Measurements from ENCODE around the gene DNHD1. TPM values are rescaled to one million over a fixed set of nuclear protein-coding genes. Genes with fewer than 3 reads are reported as not detected.

The DNHD1 gene
- total and polyA plus RNA-seq, 9 of the 15 experiments (the other 6 are each of a cell fraction or from before 2014, with no cell fraction given), result 0.82 to 9.7 (median 3.8) TPM

DNA sequence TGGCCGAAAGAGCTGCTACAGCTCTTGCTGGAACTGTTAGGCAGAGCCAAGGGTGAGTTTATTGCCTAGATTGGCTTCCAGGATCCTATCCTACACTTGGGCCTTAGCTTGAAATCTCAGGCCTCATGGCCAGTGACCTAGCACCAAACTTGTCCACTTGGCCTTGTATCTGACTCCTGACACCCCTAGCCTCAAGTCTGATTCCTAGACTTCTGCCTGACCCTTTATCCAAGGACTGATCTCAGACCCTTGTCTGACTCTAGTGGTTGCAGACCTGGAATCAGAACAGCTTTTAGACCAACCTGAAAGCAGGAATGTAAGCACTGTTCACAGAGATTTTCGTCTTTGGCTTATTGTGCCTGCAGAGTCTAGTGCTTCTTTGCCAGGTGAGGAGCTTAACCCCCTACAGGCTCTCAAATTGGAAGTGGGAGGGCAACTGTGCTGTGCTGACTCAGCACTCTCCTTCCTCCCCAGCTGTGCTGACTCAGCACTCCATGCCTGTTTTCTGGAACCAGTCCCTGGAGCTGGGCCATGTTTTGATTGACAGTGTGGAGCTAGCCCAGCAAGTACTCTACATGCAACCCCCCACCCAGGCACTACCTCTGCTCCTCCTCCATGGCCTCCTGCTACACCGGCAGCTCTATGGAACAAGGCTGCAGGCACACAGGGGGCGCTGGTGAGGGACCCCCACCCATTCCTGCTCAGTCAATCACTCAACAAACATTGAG, 71.3 kb downstream of the DNHD1 start (continued):
- TF ChIP-seq RBM15 (IDR thresholded peaks at IDR 0.05; ENCODE audit: insufficient read depth, low read length) (no peak), ZNF253 (CRISPR knock-in tag; conservative IDR thresholded peaks at IDR 0.05) (no peak), ID3 (CRISPR knock-in tag; IDR thresholded peaks at IDR 0.05) (no peak), ID3 (tag; IDR thresholded peaks at IDR 0.05) (no peak), SMAD4 (CRISPR knock-in tag; conservative IDR thresholded peaks at IDR 0.05) (0 out of 2 replicates have a peak, but pooled peaks have one; percentile 29), RBM14 (IDR thresholded peaks at IDR 0.05; ENCODE audit: borderline replicate concordance, insufficient read depth, low read depth, low read length) (no peak), FOS (IDR thresholded peaks at IDR 0.05; ENCODE audit: extremely low read depth, insufficient read length) (no peak), DMBX1 (CRISPR knock-in tag; IDR thresholded peaks at IDR 0.05; ENCODE audit: borderline replicate concordance) (no peak), PTRF (tag; IDR thresholded peaks at IDR 0.05) (no peak), MTF1 (CRISPR knock-in tag; IDR thresholded peaks at IDR 0.05; ENCODE audit: borderline replicate concordance) (no peak), ZBTB34 (CRISPR knock-in tag; IDR thresholded peaks at IDR 0.05) (no peak), MTA3 (IDR thresholded peaks at IDR 0.05; ENCODE audit: borderline replicate concordance) (no peak), ZBTB17 (CRISPR knock-in tag; IDR thresholded peaks at IDR 0.05) (0 out of 2 replicates have a peak, but pooled peaks have one; percentile 41), BRF1 (IDR thresholded peaks at IDR 0.05; ENCODE audit: borderline replicate concordance, extremely low read depth, insufficient read length) (no peak), RNF2 (IDR thresholded peaks at IDR 0.05) (peak; percentile 23; the same call in 1 of the 2 replicates), TAF1 (IDR thresholded peaks at IDR 0.05; ENCODE audit: control insufficient read depth, extremely low read depth, insufficient read depth, low read length, severe bottlenecking) (no peak), SIRT6 (IDR thresholded peaks at IDR 0.05; ENCODE audit: low read depth, low read length) (no peak), NR1H2 (CRISPR knock-in tag; IDR thresholded peaks at IDR 0.05) (no peak), ILF3 (IDR thresholded peaks at IDR 0.05; ENCODE audit: borderline replicate concordance) (no peak), RBBP5 (IDR thresholded peaks at IDR 0.05; ENCODE audit: borderline replicate concordance, insufficient read depth, low read length, poor library complexity, severe bottlenecking) (no peak), KAT7 (CRISPR knock-in tag; IDR thresholded peaks at IDR 0.05; ENCODE audit: borderline replicate concordance) (no peak)
- TF ChIP-seq, protein P1, sequence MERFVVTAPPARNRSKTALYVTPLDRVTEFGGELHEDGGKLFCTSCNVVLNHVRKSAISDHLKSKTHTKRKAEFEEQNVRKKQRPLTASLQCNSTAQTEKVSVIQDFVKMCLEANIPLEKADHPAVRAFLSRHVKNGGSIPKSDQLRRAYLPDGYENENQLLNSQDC (CRISPR knock-in tag; IDR thresholded peaks at IDR 0.05), result no peak
- TF ChIP-seq, protein P2, sequence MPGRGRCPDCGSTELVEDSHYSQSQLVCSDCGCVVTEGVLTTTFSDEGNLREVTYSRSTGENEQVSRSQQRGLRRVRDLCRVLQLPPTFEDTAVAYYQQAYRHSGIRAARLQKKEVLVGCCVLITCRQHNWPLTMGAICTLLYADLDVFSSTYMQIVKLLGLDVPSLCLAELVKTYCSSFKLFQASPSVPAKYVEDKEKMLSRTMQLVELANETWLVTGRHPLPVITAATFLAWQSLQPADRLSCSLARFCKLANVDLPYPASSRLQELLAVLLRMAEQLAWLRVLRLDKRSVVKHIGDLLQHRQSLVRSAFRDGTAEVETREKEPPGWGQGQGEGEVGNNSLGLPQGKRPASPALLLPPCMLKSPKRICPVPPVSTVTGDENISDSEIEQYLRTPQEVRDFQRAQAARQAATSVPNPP (IDR thresholded peaks at IDR 0.05; ENCODE audit: borderline replicate concordance, insufficient read depth, insufficient read length), result no peak
